OCI-LY1 (cell line): ENCODE measurements around the gene SPAG17.

ENCODE experiments used
- H2AFZ ChIP-seq: fragments of 200-600 bp; sonication (generic), shearing (Covaris generic); 2 replicates; pipeline ENCODE4 v1.6.0; 2014; ENCODE audit warnings: antibody characterized with exemption, mild to moderate bottlenecking, low read length
- H3F3A ChIP-seq: fragments of 200-600 bp; sonication (generic), shearing (Covaris generic); 2 replicates; pipeline ENCODE4 v1.6.0; 2014; ENCODE audit warnings: mild to moderate bottlenecking, antibody characterized with exemption, low read length, moderate library complexity; ENCODE audit not compliant: insufficient read depth
- H3K27ac ChIP-seq: fragments of 200-600 bp; sonication (generic); 2 replicates; pipeline ENCODE4 v1.5.1; 2014; ENCODE audit warnings: low read length, mixed run types, mild to moderate bottlenecking, low read depth; ENCODE audit not compliant: poor library complexity, severe bottlenecking
- H3K27me3 ChIP-seq: fragments of 200-600 bp; sonication (generic); 2 replicates; pipeline ENCODE4 v1.6.0; 2014; ENCODE audit warnings: antibody characterized with exemption, mild to moderate bottlenecking, low read length, moderate library complexity; ENCODE audit not compliant: insufficient read depth
- H3K36me3 ChIP-seq: fragments of 200-600 bp; sonication (generic); 2 replicates; pipeline ENCODE4 v1.6.1; 2014; ENCODE audit warnings: mild to moderate bottlenecking, antibody characterized with exemption, low read length, moderate library complexity, mixed read lengths; ENCODE audit not compliant: insufficient read depth
- H3K4me1 ChIP-seq: fragments of 200-600 bp; sonication (generic); 2 replicates; pipeline ENCODE4 v1.5.1; 2014; ENCODE audit warnings: mild to moderate bottlenecking, low read length, moderate library complexity; ENCODE audit not compliant: insufficient read depth, severe bottlenecking
- H3K4me2 ChIP-seq: fragments of 200-600 bp; sonication (generic), shearing (Covaris generic); 2 replicates; pipeline ENCODE4 v1.6.1; 2014; ENCODE audit warnings: low read length
- H3K4me3 ChIP-seq: fragments of 200-600 bp; sonication (generic); 2 replicates; pipeline ENCODE4 v1.5.1; 2014; ENCODE audit warnings: low read length, low read depth, mild to moderate bottlenecking, mixed read lengths; ENCODE audit not compliant: poor library complexity, severe bottlenecking
- H3K79me2 ChIP-seq: fragments of 200-600 bp; shearing (Covaris generic); 2 replicates; pipeline ENCODE4 v1.6.1; 2016; ENCODE audit warnings: mixed run types, low read length, mixed read lengths; ENCODE audit not compliant: insufficient read depth
- H3K9ac ChIP-seq: fragments of 200-600 bp; sonication (generic), shearing (Covaris generic); 2 replicates; pipeline ENCODE4 v1.6.1; 2014; ENCODE audit warnings: mild to moderate bottlenecking, low read length, mixed read lengths
- H3K9me2 ChIP-seq: fragments of 200-600 bp; sonication (generic), shearing (Covaris generic); 2 replicates; pipeline ENCODE4 v1.6.1; 2014; ENCODE audit warnings: low read depth, mild to moderate bottlenecking, low read length, mixed read lengths
- H3K9me3 ChIP-seq: fragments of 200-600 bp; shearing (Covaris generic); 2 replicates; pipeline ENCODE4 v1.6.1; 2014; ENCODE audit warnings: low read length, mixed read lengths
- H4K20me1 ChIP-seq: fragments of 200-600 bp; sonication (generic), shearing (Covaris generic); 2 replicates; pipeline ENCODE4 v1.6.0; 2016; ENCODE audit warnings: mild to moderate bottlenecking, low read length; ENCODE audit not compliant: insufficient read depth
- EZH2 ChIP-seq: fragments of 200-600 bp; sonication (generic), shearing (Covaris generic); IDR thresholded peaks from 2 replicates; pipeline ENCODE4 v1.8.0; 2017; ENCODE audit warnings: borderline replicate concordance, mixed run types, mild to moderate bottlenecking, antibody characterized with exemption, low read length, moderate library complexity, mixed read lengths
- TF ChIP-seq, protein P1 (sequence below): fragments of 200-600 bp; sonication (generic), shearing (Covaris generic); IDR thresholded peaks from 2 replicates; pipeline ENCODE4 v1.5.1; 2017; ENCODE audit warnings: mild to moderate bottlenecking, antibody characterized with exemption, low read length, moderate library complexity, mixed read lengths

The SPAG17 gene

DNA sequence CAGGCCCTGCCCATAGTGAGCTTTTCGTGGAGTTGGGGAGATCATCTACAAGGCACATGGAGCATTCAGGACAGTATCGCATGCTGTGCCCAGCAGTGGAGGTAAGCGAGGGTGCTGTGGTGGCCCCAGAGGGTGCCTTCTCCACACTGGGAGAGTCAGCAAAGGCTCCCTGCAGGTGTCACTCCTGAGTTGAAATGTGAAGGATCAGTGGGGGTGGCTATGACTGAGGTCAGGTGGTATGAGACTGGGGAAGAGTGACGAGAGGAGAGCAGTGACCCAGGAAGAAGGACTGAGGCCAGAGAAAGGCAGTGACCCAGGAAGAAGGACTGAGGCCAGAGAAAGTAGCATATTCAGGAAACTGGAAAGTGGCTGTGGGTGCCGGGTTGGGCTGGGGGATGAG is 53.0 kb downstream of the SPAG17 start:
- Histone ChIP-seq H4K20me1 (no peaks in the 10 kb centered on the region), H3F3A (no peaks in the 10 kb centered on the region), H3K9me2 (no peaks in the 10 kb centered on the region), H3K36me3 (no peaks in the 10 kb centered on the region), H3K4me1 (no peaks in the 10 kb centered on the region), H3K9me3 (no peaks in the 10 kb centered on the region), H3K4me3 (no peak overlapping the region), H2AFZ (no peak overlapping the region), H3K27me3 (no peaks in the 10 kb centered on the region), H3K9ac (no peak overlapping the region), H3K4me2 (no peak overlapping the region), H3K79me2 (no peaks in the 10 kb centered on the region), H3K27ac (no peak overlapping the region)
- TF ChIP-seq EZH2: no peak
- TF ChIP-seq, protein P1, sequence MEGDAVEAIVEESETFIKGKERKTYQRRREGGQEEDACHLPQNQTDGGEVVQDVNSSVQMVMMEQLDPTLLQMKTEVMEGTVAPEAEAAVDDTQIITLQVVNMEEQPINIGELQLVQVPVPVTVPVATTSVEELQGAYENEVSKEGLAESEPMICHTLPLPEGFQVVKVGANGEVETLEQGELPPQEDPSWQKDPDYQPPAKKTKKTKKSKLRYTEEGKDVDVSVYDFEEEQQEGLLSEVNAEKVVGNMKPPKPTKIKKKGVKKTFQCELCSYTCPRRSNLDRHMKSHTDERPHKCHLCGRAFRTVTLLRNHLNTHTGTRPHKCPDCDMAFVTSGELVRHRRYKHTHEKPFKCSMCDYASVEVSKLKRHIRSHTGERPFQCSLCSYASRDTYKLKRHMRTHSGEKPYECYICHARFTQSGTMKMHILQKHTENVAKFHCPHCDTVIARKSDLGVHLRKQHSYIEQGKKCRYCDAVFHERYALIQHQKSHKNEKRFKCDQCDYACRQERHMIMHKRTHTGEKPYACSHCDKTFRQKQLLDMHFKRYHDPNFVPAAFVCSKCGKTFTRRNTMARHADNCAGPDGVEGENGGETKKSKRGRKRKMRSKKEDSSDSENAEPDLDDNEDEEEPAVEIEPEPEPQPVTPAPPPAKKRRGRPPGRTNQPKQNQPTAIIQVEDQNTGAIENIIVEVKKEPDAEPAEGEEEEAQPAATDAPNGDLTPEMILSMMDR: no peak

GRCh38 chr1:118128761-118129160 is 56.3 kb downstream of the SPAG17 start:
- no peaks in the 10 kb centered on the region for H3K27me3 ChIP-seq
- no peaks in the 10 kb centered on the region for H3K4me1 ChIP-seq
- no peak overlapping the region for H3K9ac ChIP-seq
- no peaks in the 10 kb centered on the region for H3F3A ChIP-seq
- H3K79me2 ChIP-seq: no peaks in the 10 kb centered on the region
- no peaks in the 10 kb centered on the region for H3K9me2 ChIP-seq
- H3K4me3 ChIP-seq: no peak overlapping the region
- no peak for TF ChIP-seq EZH2
- TF ChIP-seq, protein P1: no peak
- H4K20me1 ChIP-seq: no peaks in the 10 kb centered on the region
- H3K36me3 ChIP-seq: no peaks in the 10 kb centered on the region
- H3K9me3 ChIP-seq: no peaks in the 10 kb centered on the region
- no peak overlapping the region for H3K27ac ChIP-seq
- no peak overlapping the region for H3K4me2 ChIP-seq
- H2AFZ ChIP-seq: no peak overlapping the region

GRCh38 chr1:118124064-118124463 is 61.0 kb downstream of the SPAG17 start:
- Histone ChIP-seq H3K27me3 (no peaks in the 10 kb centered on the region; the same call in 1 of the 2 replicates), H2AFZ (no peak overlapping the region), H3K4me2 (no peak overlapping the region), H3K4me1 (no peaks in the 10 kb centered on the region), H3K36me3 (no peaks in the 10 kb centered on the region), H3K9me2 (no peaks in the 10 kb centered on the region), H3F3A (no peaks in the 10 kb centered on the region), H3K4me3 (no peak overlapping the region), H3K79me2 (no peaks in the 10 kb centered on the region), H3K27ac (no peak overlapping the region), H3K9me3 (no peaks in the 10 kb centered on the region), H4K20me1 (no peaks in the 10 kb centered on the region), H3K9ac (no peak overlapping the region)
- TF ChIP-seq, protein P1: no peak
- no peak for TF ChIP-seq EZH2
